Vagina (tissue), 2 donors: Measurements from ENCODE around the gene SELENBP1.

Source experiments
- CTCF ChIP-seq, 3 experiments: fragments of 450-650 bp in 2 of 3; fragments of 200-600 bp in 1 of 3; sonication (generic) in 1 of 3; IDR thresholded peaks; one replicate each; pipeline ENCODE4 v1.5.1; 2017 to 2019; ENCODE audit warnings: antibody characterized with exemption in 3 of 3, mild to moderate bottlenecking in 2 of 3, moderate library complexity in 2 of 3
- POLR2A ChIP-seq, 2 donors: fragments of 450-650 bp; IDR thresholded peaks; one replicate each; pipeline ENCODE4 v1.6.1; 2017; ENCODE audit warnings: antibody characterized with exemption in 2 of 2, mild to moderate bottlenecking in 2 of 2, moderate library complexity in 2 of 2
- POLR2AphosphoS5 ChIP-seq, 2 donors: sonication (generic); formaldehyde crosslinking; IDR thresholded peaks; one replicate each; pipeline ENCODE4 v1.9.0; 2017; ENCODE audit warnings: antibody characterized with exemption in 2 of 2, mild to moderate bottlenecking in 2 of 2, low read depth in 1 of 2; ENCODE audit not compliant: insufficient read depth in 1 of 2

- TF ChIP-seq CTCF (IDR thresholded peaks at IDR 0.05) (no peak), POLR2AphosphoS5 (IDR thresholded peaks at IDR 0.05; ENCODE audit: insufficient read depth in 1 of 2, low read depth in 1 of 2) (no peak), POLR2A (IDR thresholded peaks at IDR 0.05) (no peak)
Measured at GRCh38 chr1:151336556-151336955, 35.9 kb downstream of the SELENBP1 start.
